ENCODE measurements around the gene AMD1.
"Not testable (repeated sequence)": the region's sequence is repeated elsewhere in the genome, so short reads cannot be mapped to it uniquely, and the experiment has no call there.

The AMD1 gene

GRCh38 chr6:110873981-110874879 lies at the start of gene AMD1:
Gene AMD1, plus strand, starts transcription at chr6:110874785. Its CDS starts 321 bp downstream, at chr6:110875106.
- DNase-seq (ENCODE audit: low read depth in 2 of 2), result peak; percentile 89 to 92

- no peak for DNase-seq (ENCODE audit: low read depth in 2 of 2)
These were observed 48.1 kb upstream of the AMD1 start for GRCh38 chr6:110826236-110827129.

DNA sequence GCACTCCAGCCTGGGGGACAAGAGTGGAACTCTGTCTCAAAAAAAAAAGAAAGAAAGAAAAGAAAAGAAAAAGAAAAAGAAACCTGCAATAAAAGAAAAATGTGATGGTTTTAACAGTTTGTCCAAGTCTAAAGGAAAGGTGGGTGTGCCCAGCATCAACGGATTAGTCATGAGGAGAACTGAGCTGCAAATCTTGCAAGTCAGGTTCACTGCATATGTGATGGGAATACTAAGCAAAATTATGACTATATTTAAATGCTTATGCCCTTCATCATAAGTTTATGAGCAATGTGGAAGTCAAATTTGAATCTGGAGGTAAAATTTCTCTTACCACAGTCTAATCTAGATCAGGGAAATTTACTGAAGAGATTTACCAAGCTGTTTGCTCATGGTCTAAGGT lies 46.2 kb upstream of the AMD1 start:
- DNase-seq (ENCODE audit: low read depth in 2 of 2), result no peak

DNA sequence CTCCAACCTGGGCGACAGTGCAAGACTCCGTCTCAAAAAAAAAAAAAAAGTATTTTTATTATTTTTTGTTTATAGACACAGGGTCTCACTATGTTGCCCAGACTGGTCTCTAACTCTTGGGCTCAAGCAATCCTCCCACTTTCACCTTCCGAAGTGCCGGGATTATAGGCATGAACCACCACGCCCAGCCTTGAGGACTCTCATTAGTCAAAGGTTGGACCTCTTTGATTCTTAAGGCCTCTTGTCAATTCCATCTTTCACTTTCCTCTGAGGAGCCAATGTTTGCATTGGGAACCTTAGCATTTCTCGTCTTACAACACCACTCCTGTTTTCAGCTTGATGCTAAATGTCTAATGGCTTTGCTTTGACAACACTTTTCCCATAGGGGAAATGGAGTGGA lies 43.2 kb upstream of the AMD1 start:
- DNase-seq (ENCODE audit: low read depth in 2 of 2), result no peak

DNA sequence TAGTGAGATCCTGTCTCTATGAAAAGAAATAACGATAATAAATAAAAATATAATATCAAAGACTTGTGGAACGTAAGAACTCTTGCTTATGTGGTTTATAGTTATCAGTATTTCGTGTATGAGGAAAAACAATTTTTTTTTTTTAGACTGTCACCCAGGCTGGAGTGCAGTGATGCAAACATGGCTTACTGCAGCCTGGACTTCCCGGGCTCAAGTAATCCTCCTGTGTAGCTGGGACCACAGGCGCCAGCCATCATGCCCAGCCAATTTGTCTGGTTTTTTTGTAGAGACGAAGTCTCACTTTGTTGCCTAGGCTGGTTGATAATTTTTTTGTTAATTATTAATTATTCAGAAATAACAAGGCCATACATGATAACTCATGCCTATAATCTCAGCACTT lies 40.8 kb upstream of the AMD1 start:
- no peak for DNase-seq (ENCODE audit: low read depth in 2 of 2)

DNA sequence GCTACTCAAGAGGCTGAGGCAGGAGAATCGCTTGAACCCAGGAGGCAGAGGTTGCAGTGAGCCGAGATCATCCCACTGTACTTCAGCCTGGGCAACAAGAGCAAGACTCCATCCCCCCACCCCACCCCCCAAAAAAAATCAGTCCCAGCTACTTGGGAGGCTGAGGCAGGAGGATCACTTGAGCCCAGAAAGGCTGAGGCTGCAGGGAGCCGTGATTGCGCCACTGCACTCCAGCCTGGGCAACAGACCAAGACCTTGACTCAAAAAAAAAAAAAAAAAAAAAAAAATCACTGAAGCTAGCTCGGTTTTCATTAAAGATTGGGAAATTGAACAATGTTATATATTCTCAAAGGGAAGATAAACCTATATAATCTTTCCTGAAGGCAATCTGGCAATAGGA lies 38.8 kb upstream of the AMD1 start:
- DNase-seq (ENCODE audit: low read depth in 2 of 2), result not testable (repeated sequence)

GRCh38 chr6:110841266-110841665 lies 33.3 kb upstream of the AMD1 start:
- no peak for DNase-seq (ENCODE audit: low read depth in 2 of 2)

DNA sequence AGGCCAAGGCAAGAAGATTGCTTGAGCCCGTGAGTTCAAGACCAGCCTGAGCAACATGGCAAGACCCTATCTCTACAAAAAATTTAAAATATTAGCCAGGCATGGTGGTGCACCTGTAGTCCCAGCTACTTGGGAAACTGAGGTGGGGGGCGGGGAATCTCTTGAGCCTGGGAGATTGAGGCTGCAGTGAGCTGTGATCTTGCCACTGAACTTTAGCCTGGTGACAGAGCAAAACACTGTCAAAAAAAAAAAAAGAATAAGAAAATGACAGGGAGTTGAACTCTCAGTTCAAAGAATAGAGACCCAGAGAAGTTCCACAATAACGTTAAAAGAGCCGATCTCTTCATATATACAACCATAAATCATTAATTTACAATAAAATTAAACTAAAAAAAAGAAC lies 24.8 kb upstream of the AMD1 start:
- DNase-seq (ENCODE audit: low read depth in 2 of 2), result no peak

GRCh38 chr6:110852773-110853172 lies 21.8 kb upstream of the AMD1 start:
- DNase-seq (ENCODE audit: low read depth in 2 of 2), result no peak

DNA sequence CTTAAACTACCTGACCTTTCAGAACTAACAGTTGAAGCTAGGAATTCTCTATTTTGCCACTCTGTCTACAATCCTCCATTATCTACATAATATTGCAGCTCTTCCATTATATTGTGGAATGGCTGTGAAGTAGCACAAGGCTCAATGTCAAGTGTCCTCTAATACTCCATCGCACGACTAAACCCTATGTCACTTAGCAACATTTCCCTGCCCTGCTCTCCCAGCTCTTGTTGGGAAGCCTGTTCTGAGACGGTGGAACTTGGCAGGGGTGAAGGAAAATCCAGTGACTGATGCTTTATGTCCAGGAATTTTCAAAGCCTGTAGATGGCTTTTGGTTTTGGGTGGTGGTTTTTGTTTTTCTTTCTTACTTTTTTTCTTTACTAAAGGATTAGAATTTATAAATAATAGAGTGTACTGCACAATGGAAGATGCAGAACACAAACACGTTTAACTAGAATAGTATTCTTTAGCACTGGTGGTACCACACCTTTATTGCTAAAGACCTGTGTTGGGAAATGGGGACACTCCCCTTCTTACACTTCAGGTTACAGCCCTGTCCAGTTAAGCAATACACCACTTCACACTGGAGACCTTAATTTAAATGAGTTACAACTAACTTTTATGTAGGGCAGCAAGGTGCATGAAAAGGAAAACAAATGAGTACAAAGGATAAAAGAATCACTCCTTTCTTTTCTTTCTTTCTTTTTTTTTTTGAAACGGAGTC lies 20.7 kb upstream of the AMD1 start:
- DNase-seq (ENCODE audit: low read depth in 2 of 2), result no peak

- DNase-seq (ENCODE audit: low read depth in 2 of 2), result no peak
These were observed 18.3 kb upstream of the AMD1 start for GRCh38 chr6:110856296-110856695.

- DNase-seq (ENCODE audit: low read depth in 2 of 2), result no peak
These were observed 16.6 kb upstream of the AMD1 start for GRCh38 chr6:110858016-110858415.

DNA sequence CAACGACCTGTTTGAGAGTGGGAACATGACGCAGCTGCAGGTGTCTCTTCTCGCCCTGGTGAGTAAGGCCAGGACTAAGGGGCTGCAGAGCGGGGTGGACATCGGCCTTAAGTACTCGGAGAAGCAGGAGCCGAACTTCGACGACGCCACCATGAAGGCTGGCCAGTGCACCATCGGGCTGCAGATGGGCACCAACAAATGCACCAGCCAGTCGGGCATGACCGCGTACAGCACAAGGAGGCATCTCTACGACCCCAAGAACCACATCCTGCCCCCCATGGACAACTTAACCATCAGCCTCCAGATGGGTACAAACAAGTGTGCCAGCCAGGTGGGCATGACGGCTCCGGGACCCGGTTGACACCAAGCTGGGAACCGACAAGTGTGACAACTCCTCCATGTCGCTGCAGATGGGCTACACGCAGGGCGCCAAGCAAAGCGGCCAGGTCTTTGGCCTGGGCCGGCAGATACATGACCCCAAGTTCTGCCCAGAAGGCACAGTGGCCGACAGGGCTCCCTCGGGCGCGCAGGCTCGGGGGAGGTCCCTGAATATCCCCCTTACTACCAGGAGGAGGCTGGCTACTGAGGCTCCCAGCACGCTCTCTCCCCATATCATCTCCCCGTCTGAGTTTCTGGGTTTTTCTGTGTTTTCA lies 15.9 kb upstream of the AMD1 start:
- no peak for DNase-seq (ENCODE audit: low read depth in 2 of 2)

DNA sequence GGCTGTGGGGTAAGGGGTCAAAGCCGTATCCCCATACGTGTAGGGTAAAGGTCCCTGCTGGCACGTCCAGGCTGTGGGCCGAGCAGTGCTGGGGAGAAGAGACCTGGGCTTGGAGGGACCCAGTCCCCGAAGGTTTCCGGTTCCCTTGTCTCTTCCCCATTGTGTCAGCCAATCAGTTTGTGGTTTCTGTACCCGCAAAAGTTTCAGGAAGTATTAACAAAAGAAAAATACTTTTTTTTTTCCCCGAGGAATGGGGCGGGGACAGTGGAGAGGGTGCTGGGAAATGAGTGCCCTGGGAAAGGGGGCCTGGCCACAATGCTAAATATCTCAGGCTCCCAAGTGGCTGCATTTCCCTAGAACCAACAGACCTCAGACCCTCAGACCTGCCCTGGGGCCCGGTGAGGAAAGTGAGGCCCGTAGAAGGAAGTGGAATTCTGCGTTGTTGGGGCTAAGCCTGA lies 15.2 kb upstream of the AMD1 start:
- no peak for DNase-seq (ENCODE audit: low read depth in 2 of 2)

- DNase-seq (ENCODE audit: low read depth in 2 of 2), result no peak
These were observed 9.8 kb upstream of the AMD1 start for GRCh38 chr6:110864824-110865223.

GRCh38 chr6:110874880-110875547 lies 429 bp downstream of the AMD1 start:
- peak in 1 of 2 experiments; percentile 21 for DNase-seq (ENCODE audit: low read depth in 2 of 2)

DNA sequence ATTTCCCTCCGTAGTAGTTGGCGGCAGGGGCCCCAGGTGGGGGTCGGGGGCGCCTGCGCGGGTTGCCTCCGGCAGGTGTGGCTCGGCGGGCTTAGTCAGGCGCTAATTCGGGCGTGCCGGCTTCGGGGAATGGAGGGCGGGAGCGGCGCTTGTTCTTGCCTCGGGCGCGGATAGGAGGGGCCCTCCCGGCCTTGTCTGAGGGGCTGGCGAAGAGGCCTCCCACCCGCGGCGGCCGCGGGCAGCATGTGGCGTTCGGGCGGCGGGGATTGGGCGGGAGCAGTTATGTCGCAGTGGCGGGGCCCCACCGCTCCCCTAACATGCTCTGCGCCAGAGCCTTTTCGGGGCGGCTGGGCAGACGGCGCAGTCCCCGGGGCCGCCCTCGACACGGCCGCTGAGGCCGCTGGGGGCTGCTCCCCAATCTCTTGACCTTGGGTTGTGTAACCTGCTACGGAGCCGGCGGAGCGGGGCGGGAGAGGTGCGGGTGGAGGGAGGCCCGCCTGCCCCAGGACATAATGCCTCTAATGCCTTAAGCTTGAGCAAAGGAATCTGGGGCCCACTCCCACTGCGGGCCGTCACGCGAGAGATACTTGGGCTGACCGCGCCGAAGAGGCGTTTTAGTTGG lies 1.1 kb downstream of the AMD1 start:
- peak; percentile 34 to 39 for DNase-seq (ENCODE audit: low read depth in 2 of 2)

DNA sequence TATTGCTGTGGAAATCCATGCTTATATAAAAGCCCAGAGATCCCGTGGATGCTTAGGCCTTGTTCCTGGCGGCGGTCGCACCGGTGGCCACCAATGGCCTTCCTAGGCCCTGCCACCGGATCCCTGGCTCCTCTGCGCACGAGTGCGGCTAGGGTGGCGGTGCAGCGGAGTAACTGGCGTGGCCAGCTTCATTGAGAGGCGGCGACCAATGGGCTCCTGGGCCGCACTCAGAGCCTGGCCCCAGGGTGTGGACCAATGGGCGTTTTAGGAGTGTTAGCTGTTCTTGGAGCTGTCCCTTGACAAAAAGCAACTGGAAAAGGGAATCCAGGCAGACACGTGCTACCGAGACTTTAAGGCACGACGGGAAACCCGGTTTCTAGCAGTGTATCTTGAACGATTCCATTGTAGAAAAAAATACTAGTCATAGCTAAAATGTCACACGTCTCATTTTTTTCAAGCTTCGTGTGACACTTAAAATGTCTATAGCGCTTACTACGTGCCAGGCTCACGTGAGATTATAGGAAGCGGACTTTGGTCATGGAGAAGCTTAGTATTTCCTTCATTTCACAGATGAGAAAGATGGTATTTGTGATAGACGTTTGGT lies 1.7 kb downstream of the AMD1 start:
- DNase-seq (ENCODE audit: low read depth in 2 of 2), result peak; percentile 34 to 56

- DNase-seq (ENCODE audit: low read depth in 2 of 2), result no peak
These were observed 2.4 kb downstream of the AMD1 start for GRCh38 chr6:110876806-110877564.
